Uterus (tissue), 4 donors: ENCODE measurements around the gene CYP2J2. TPM values are rescaled to one million over a fixed set of nuclear protein-coding genes. Genes with fewer than 3 reads are reported as not detected.
"Not testable (repeated sequence)": the region's sequence is repeated elsewhere in the genome, so short reads cannot be mapped to it uniquely, and the experiment has no call there.

Source experiments
- DNase-seq, 2 donors: peaks; one replicate each; pipeline ENCODE4 v3.0.0-alpha.2; 2019 to 2020
- H3K27ac ChIP-seq, 2 donors: fragments of 200-600 bp; sonication (generic); 1 replicate in 1 of 2; 2 replicates in 1 of 2; pipeline ENCODE4 v1.5.1; 2016 to 2018
- H3K27me3 ChIP-seq, 2 donors: fragments of 200-600 bp; sonication (generic); one replicate each; pipeline ENCODE4 v1.5.1; 2018 to 2019; ENCODE audit warnings: control low read depth in 1 of 2
- H3K36me3 ChIP-seq, 2 donors: fragments of 200-600 bp; sonication (generic); one replicate each; pipeline ENCODE4 v1.5.1; 2019; ENCODE audit warnings: control low read depth in 1 of 2
- H3K4me1 ChIP-seq, 2 donors: fragments of 200-600 bp; sonication (generic); one replicate each; pipeline ENCODE4 v1.5.1; 2018 to 2019; ENCODE audit warnings: control low read depth in 1 of 2
- H3K4me3 ChIP-seq, 2 donors: fragments of 200-600 bp; sonication (generic); 1 replicate in 1 of 2; 2 replicates in 1 of 2; pipeline ENCODE4 v1.5.1; 2018 to 2019; ENCODE audit warnings: mild to moderate bottlenecking in 1 of 2
- H3K9me3 ChIP-seq, 2 donors: fragments of 200-600 bp; sonication (generic); one replicate each; pipeline ENCODE4 v1.5.1; 2019; ENCODE audit warnings: control low read depth in 1 of 2
- CTCF ChIP-seq, 4 experiments: fragments of 200-600 bp in 2 of 4; fragments of 450-650 bp in 2 of 4; sonication (generic) in 2 of 4; IDR thresholded peaks; one replicate each; pipeline ENCODE4 v1.5.1; 2016 to 2019; ENCODE audit warnings: antibody characterized with exemption in 4 of 4, mild to moderate bottlenecking in 2 of 4, moderate library complexity in 1 of 4
- POLR2A ChIP-seq, 2 donors: fragments of 450-650 bp; IDR thresholded peaks; one replicate each; pipeline ENCODE4 v1.6.1; 2016; ENCODE audit warnings: antibody characterized with exemption in 2 of 2, mild to moderate bottlenecking in 1 of 2, moderate library complexity in 1 of 2
- intact Hi-C: fragments of 100-400 bp; cut with DNase I; formaldehyde crosslinking; loops from one replicate; pipeline ENCODE4 v1.15.1; 2023; ENCODE audit warnings: low total_unique reads
- total RNA-seq, 4 donors: library from RNA; depleted of rRNA in 3 of 4; stranded (reverse); fragments of >200 nt in 3 of 4; gene quantifications; one replicate each; pipeline versions ENCODE4 v1.1.0 to v1.2.4, GENCODE V29; 2014 to 2023
- donor health status: DM: yes; HTN: yes; CAD: no.

The CYP2J2 gene
- total RNA-seq, 4 donors from 2014 or later = 0.28 TPM; not detected in 3

- Histone ChIP-seq H3K4me1 (no peaks in the 10 kb centered on the region), H3K36me3 (no peaks in the 10 kb centered on the region), H3K27me3 (no peaks in the 10 kb centered on the region), H3K4me3 (no peak overlapping the region), H3K9me3 (no peaks in the 10 kb centered on the region), H3K27ac (no peak overlapping the region)
- no peak for DNase-seq
- intact Hi-C loops = no loop called here
- TF ChIP-seq CTCF (IDR thresholded peaks at IDR 0.05) (no peak), POLR2A (IDR thresholded peaks at IDR 0.05) (no peak)
Measured at GRCh38 chr1:59917026-59917784, 9.4 kb downstream of the CYP2J2 start.

- DNase-seq = no peak
- Histone ChIP-seq H3K4me3 (no peak overlapping the region), H3K36me3 (no peaks in the 10 kb centered on the region), H3K27ac (no peak overlapping the region), H3K27me3 (no peaks in the 10 kb centered on the region), H3K4me1 (no peaks in the 10 kb centered on the region), H3K9me3 (no peaks in the 10 kb centered on the region)
- intact Hi-C loops = no loop called here
- TF ChIP-seq CTCF (IDR thresholded peaks at IDR 0.05) (no peak), POLR2A (IDR thresholded peaks at IDR 0.05) (no peak)
Measured at GRCh38 chr1:59915516-59915915, 11.1 kb downstream of the CYP2J2 start.

- H3K4me1 ChIP-seq, H3K4me3 ChIP-seq, H3K27me3 ChIP-seq, H3K27ac ChIP-seq, DNase-seq, H3K36me3 ChIP-seq, H3K9me3 ChIP-seq, intact Hi-C loops: not testable (repeated sequence)
Measured at GRCh38 chr1:59914791-59915286, 11.7 kb downstream of the CYP2J2 start.

- Histone ChIP-seq H3K4me3 (no peak overlapping the region), H3K27me3 (no peaks in the 10 kb centered on the region), H3K4me1 (no peaks in the 10 kb centered on the region), H3K36me3 (no peaks in the 10 kb centered on the region), H3K27ac (no peak overlapping the region), H3K9me3 (no peaks in the 10 kb centered on the region)
- TF ChIP-seq CTCF (IDR thresholded peaks at IDR 0.05) = no peak
- no peak for TF ChIP-seq POLR2A (IDR thresholded peaks at IDR 0.05)
- DNase-seq = no peak
- intact Hi-C loops = no loop called here
Measured at GRCh38 chr1:59908682-59909081, 17.9 kb downstream of the CYP2J2 start.

- no peaks in the 10 kb centered on the region for H3K4me1 ChIP-seq
- H3K36me3 ChIP-seq = no peaks in the 10 kb centered on the region
- no peaks in the 10 kb centered on the region for H3K9me3 ChIP-seq
- no peak for TF ChIP-seq POLR2A (IDR thresholded peaks at IDR 0.05)
- TF ChIP-seq CTCF (IDR thresholded peaks at IDR 0.05) = no peak
- no peak overlapping the region for H3K27ac ChIP-seq
- no peaks in the 10 kb centered on the region for H3K27me3 ChIP-seq
- no peak for DNase-seq
- H3K4me3 ChIP-seq = no peak overlapping the region
- intact Hi-C loops = no loop called here
Measured at GRCh38 chr1:59908084-59908483, 18.5 kb downstream of the CYP2J2 start.
